HepG2 (cell line): Measurements from ENCODE around the gene SREBF1. TPM values are rescaled to one million over a fixed set of nuclear protein-coding genes. Genes with fewer than 3 reads are reported as not detected.

ENCODE experiments used
- BORCS8-MEF2B ChIP-seq: sonication (generic); formaldehyde crosslinking; IDR thresholded peaks from 2 replicates; pipeline ENCODE4 v1.8.0; 2022; ENCODE audit warnings: mild to moderate bottlenecking, missing genetic modification reagents
- EP300 ChIP-seq, 3 experiments: sonication (generic) in 1 of 3; formaldehyde crosslinking in 1 of 3; IDR thresholded peaks; 2 replicates each; pipeline versions ENCODE4 v1.5.1 to v1.6.1; 2011 to 2020; ENCODE audit warnings: low read depth in 2 of 3, low read length in 2 of 3, borderline replicate concordance in 1 of 3, improper control_type of control experiment in 1 of 3, mild to moderate bottlenecking in 1 of 3, missing genetic modification reagents in 1 of 3, moderate library complexity in 1 of 3
- ESRRA ChIP-seq: sonication (generic); formaldehyde crosslinking; IDR thresholded peaks from 2 replicates; pipeline ENCODE4 v1.5.1; 2020; ENCODE audit warnings: mild to moderate bottlenecking, low read depth, missing genetic modification reagents
- GTF2F1 ChIP-seq: fragments of 150-350 bp; IDR thresholded peaks from 2 replicates; pipeline ENCODE4 v1.6.1; 2014; ENCODE audit warnings: low read length
- HNF4G ChIP-seq, 2 experiments: sonication (generic) in 1 of 2; formaldehyde crosslinking in 1 of 2; IDR thresholded peaks; 2 replicates each; pipeline versions ENCODE4 v1.4.0 to v1.6.1; 2011 to 2020; ENCODE audit warnings: borderline replicate concordance in 2 of 2, low read depth in 2 of 2, mild to moderate bottlenecking in 2 of 2, low read length in 1 of 2, missing genetic modification reagents in 1 of 2, moderate library complexity in 1 of 2
- KDM1A ChIP-seq: IDR thresholded peaks from 2 replicates; pipeline ENCODE4 v1.6.1; 2016; ENCODE audit warnings: missing compliant biosample characterization
- KDM5B ChIP-seq: sonication (generic); formaldehyde crosslinking; IDR thresholded peaks from 2 replicates; pipeline ENCODE4 v1.4.0; 2020; ENCODE audit warnings: missing genetic modification reagents, mild to moderate bottlenecking, borderline replicate concordance
- RFXAP ChIP-seq: sonication (generic); formaldehyde crosslinking; IDR thresholded peaks from 2 replicates; pipeline ENCODE4 v1.4.0; 2020; ENCODE audit warnings: missing genetic modification reagents, borderline replicate concordance
- SALL1 ChIP-seq: sonication (generic); formaldehyde crosslinking; IDR thresholded peaks from 2 replicates; pipeline ENCODE4 v1.8.0; 2022; ENCODE audit warnings: mild to moderate bottlenecking, missing genetic modification reagents
- SAP130 ChIP-seq: IDR thresholded peaks from 2 replicates; pipeline ENCODE4 v1.6.1; 2016; ENCODE audit warnings: low read depth
- SATB2 ChIP-seq: sonication (generic); formaldehyde crosslinking; IDR thresholded peaks from 2 replicates; pipeline ENCODE4 v1.5.0; 2020; ENCODE audit warnings: missing genetic modification reagents
- SIX1 ChIP-seq: sonication (generic); formaldehyde crosslinking; IDR thresholded peaks from 2 replicates; pipeline ENCODE4 v1.4.0; 2020; ENCODE audit warnings: missing genetic modification reagents, borderline replicate concordance
- SPEN ChIP-seq: sonication (generic); formaldehyde crosslinking; IDR thresholded peaks from 2 replicates; pipeline ENCODE4 v1.5.1; 2020; ENCODE audit warnings: low read depth, mild to moderate bottlenecking, missing genetic modification reagents
- STAG1 ChIP-seq: sonication (generic); formaldehyde crosslinking; IDR thresholded peaks from 2 replicates; pipeline ENCODE4 v1.4.0; 2020; ENCODE audit warnings: missing genetic modification reagents
- TARDBP ChIP-seq: sonication (generic); formaldehyde crosslinking; IDR thresholded peaks from 2 replicates; pipeline ENCODE4 v1.8.0; 2022; ENCODE audit warnings: mild to moderate bottlenecking, missing genetic modification reagents
- TEAD3 ChIP-seq: optimal IDR thresholded peaks from 2 replicates; pipeline ENCODE3; 2016; ENCODE audit warnings: borderline replicate concordance
- ZBTB38 ChIP-seq: sonication (generic); formaldehyde crosslinking; IDR thresholded peaks from 2 replicates; pipeline ENCODE4 v1.5.1; 2020; ENCODE audit warnings: mild to moderate bottlenecking, missing genetic modification reagents
- ZFAT ChIP-seq: sonication (generic); formaldehyde crosslinking; conservative IDR thresholded peaks from 2 replicates; pipeline ENCODE4 v1.8.1; 2023; ENCODE audit warnings: missing genetic modification reagents, inconsistent platforms
- ZFY ChIP-seq: sonication (generic); formaldehyde crosslinking; IDR thresholded peaks from 2 replicates; pipeline ENCODE4 v1.4.0; 2020; ENCODE audit warnings: missing genetic modification reagents
- ZNF180 ChIP-seq: sonication (generic); formaldehyde crosslinking; IDR thresholded peaks from 2 replicates; pipeline ENCODE4 v1.4.0; 2020; ENCODE audit warnings: low read depth, missing genetic modification reagents, borderline replicate concordance
- ZNF292 ChIP-seq: sonication (generic); formaldehyde crosslinking; IDR thresholded peaks from 2 replicates; pipeline ENCODE4 v1.8.1; 2022; ENCODE audit warnings: mild to moderate bottlenecking, low read depth, missing genetic modification reagents, borderline replicate concordance
- ZNF331 ChIP-seq: sonication (generic); formaldehyde crosslinking; IDR thresholded peaks from 2 replicates; pipeline ENCODE4 v1.4.0; 2020; ENCODE audit warnings: missing genetic modification reagents
- ZNF530 ChIP-seq: sonication (generic); formaldehyde crosslinking; IDR thresholded peaks from 2 replicates; pipeline ENCODE4 v1.5.0; 2020; ENCODE audit warnings: low read depth, mild to moderate bottlenecking, missing genetic modification reagents
- ZNF598 ChIP-seq: sonication (generic); formaldehyde crosslinking; IDR thresholded peaks from 2 replicates; pipeline ENCODE4 v1.5.1; 2020; ENCODE audit warnings: mild to moderate bottlenecking, missing genetic modification reagents, borderline replicate concordance
- ZNF761 ChIP-seq: sonication (generic); formaldehyde crosslinking; conservative IDR thresholded peaks from 2 replicates; pipeline ENCODE4 v1.4.0; 2020; ENCODE audit warnings: mild to moderate bottlenecking, missing genetic modification reagents
- ZNF766 ChIP-seq: sonication (generic); formaldehyde crosslinking; IDR thresholded peaks from 2 replicates; pipeline ENCODE4 v1.5.0; 2020; ENCODE audit warnings: missing genetic modification reagents, borderline replicate concordance
- polyA plus RNA-seq, 8 experiments: library from polyadenylated mRNA; depleted of rRNA in 3 of 8; stranded (reverse) in 7 of 8; unstranded in 1 of 8; fragments of >200 nt; fragmentation: Illumina TruSeq in 4 of 8; extraction: Trizol in 4 of 8; gene quantifications; 2 replicates each; pipeline versions ENCODE4 v1.2.1 to v1.2.3, GENCODE V29; 2011 to 2016; ENCODE audit warnings: low read depth in 4 of 8, missing spikeins in 1 of 8, mixed read lengths in 1 of 8; ENCODE audit not compliant: insufficient read depth in 1 of 8
- total RNA-seq, 5 experiments: library from RNA; depleted of rRNA; stranded (reverse); fragments of >200 nt; fragmentation: Illumina TruSeq; extraction: Trizol; gene quantifications; 2 replicates each; pipeline ENCODE4 v1.2.3, GENCODE V29; 2016; ENCODE audit warnings: low read depth in 1 of 5
- TF ChIP-seq, protein P1 (sequence below): sonication (generic); formaldehyde crosslinking; IDR thresholded peaks from 2 replicates; pipeline ENCODE4 v1.4.0; 2020; ENCODE audit warnings: missing genetic modification reagents
- TF ChIP-seq, protein P2 (sequence below): sonication (generic); formaldehyde crosslinking; IDR thresholded peaks from 2 replicates; pipeline ENCODE4 v1.4.0; 2020; ENCODE audit warnings: missing genetic modification reagents

Gene SREBF1
- total and polyA plus RNA-seq, 2 of the 13 experiments (the other 11 are each of a cell fraction or from before 2014, with no cell fraction given) = 34.3 to 38.0 TPM

DNA sequence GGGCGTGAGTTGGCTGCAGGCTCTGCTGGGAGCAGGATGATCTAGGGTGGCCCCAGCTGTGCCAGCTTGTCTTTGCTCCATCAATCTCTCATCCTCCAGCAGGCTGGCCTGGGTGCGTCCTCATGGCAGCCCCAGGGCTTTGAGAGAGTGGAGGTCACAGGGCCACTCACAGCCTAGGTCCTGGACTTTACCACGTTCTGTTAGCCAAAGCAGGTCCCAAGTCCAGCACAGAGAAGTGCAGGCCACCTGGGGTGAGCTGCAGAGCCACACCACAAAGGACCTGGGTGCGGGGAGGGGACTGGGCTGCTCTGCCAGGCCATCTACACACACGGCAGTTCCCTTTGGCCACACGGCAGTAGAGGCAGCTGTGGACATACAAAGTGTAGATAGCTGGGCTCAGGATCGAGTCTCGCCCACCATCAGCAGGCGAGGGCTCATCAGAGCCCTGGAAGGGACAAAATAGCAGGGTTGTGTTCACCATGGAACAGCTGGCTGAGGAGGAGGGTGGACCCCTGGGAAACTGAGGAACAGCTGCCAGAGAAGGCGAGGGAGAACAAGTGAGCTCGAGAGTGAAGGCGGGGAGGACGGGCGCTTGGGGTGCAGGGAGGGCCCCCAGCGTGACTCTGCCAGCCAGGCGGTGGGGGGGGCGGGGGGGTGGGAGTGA is 30.0 kb downstream of the SREBF1 start (continued):
- TF ChIP-seq ZNF766 (CRISPR knock-in tag) (0 out of 2 replicates have a peak, but pooled peaks have one; percentile 31), ESRRA (CRISPR knock-in tag) (peak; percentile 89), STAG1 (CRISPR knock-in tag) (peak; percentile 30; the same call in 1 of the 2 replicates), ZNF530 (CRISPR knock-in tag) (no peak), ZNF598 (0 out of 2 replicates have a peak, but pooled peaks have one; percentile 51), ZNF292 (CRISPR knock-in tag) (peak; percentile 84; the same call in 1 of the 2 replicates), TARDBP (peak; percentile 38; the same call in 1 of the 2 replicates), KDM5B (peak; percentile 49; the same call in 1 of the 2 replicates), TEAD3 (peak; percentile 30), BORCS8-MEF2B (0 out of 2 replicates have a peak, but pooled peaks have one; percentile 25), SALL1 (CRISPR knock-in tag) (peak; percentile 69), KDM1A (CRISPR knock-in tag) (0 out of 2 replicates have a peak, but pooled peaks have one; percentile 34), ZNF180 (CRISPR knock-in tag) (no peak), ZNF761 (CRISPR knock-in tag) (no peak), HNF4G (IDR thresholded peaks at IDR 0.05; ENCODE audit: borderline replicate concordance, low read depth, low read length) (peak; percentile 78), HNF4G (CRISPR knock-in tag; IDR thresholded peaks at IDR 0.05; ENCODE audit: borderline replicate concordance, low read depth) (peak; percentile 69; the same call in 1 of the 2 replicates), SATB2 (CRISPR knock-in tag) (no peak), ZFAT (CRISPR knock-in tag) (no peak), ZNF331 (CRISPR knock-in tag) (0 out of 2 replicates have a peak, but pooled peaks have one; percentile 24), SAP130 (CRISPR knock-in tag) (peak; percentile 31; the same call in 1 of the 2 replicates), ZBTB38 (CRISPR knock-in tag) (peak; percentile 73; the same call in 1 of the 2 replicates), GTF2F1 (no peak), SIX1 (CRISPR knock-in tag) (no peak), ZFY (CRISPR knock-in tag) (peak; percentile 28; the same call in 1 of the 2 replicates), SPEN (CRISPR knock-in tag) (peak; percentile 26; the same call in 1 of the 2 replicates), RFXAP (CRISPR knock-in tag) (no peak), EP300 (IDR thresholded peaks at IDR 0.05; ENCODE audit: low read depth in 2 of 2, low read length in 2 of 2) (0 out of 4 replicates have a peak, but pooled peaks of 1 of the 2 experiments have one; percentile 11), EP300 (CRISPR knock-in tag; IDR thresholded peaks at IDR 0.05; ENCODE audit: borderline replicate concordance) (no peak)
- TF ChIP-seq, protein P1, sequence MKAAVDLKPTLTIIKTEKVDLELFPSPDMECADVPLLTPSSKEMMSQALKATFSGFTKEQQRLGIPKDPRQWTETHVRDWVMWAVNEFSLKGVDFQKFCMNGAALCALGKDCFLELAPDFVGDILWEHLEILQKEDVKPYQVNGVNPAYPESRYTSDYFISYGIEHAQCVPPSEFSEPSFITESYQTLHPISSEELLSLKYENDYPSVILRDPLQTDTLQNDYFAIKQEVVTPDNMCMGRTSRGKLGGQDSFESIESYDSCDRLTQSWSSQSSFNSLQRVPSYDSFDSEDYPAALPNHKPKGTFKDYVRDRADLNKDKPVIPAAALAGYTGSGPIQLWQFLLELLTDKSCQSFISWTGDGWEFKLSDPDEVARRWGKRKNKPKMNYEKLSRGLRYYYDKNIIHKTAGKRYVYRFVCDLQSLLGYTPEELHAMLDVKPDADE (CRISPR knock-in tag) = no peak
- TF ChIP-seq, protein P2, sequence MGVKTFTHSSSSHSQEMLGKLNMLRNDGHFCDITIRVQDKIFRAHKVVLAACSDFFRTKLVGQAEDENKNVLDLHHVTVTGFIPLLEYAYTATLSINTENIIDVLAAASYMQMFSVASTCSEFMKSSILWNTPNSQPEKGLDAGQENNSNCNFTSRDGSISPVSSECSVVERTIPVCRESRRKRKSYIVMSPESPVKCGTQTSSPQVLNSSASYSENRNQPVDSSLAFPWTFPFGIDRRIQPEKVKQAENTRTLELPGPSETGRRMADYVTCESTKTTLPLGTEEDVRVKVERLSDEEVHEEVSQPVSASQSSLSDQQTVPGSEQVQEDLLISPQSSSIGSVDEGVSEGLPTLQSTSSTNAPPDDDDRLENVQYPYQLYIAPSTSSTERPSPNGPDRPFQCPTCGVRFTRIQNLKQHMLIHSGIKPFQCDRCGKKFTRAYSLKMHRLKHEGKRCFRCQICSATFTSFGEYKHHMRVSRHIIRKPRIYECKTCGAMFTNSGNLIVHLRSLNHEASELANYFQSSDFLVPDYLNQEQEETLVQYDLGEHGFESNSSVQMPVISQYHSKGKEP (CRISPR knock-in tag) = no peak
